ENCODE results near the gene GSE1. TPM values are rescaled to one million over a fixed set of nuclear protein-coding genes. Genes with fewer than 3 reads are reported as not detected.

Gene GSE1
- total and polyA plus RNA-seq, 2 of the 13 experiments (the other 11 are each of a cell fraction or from before 2014, with no cell fraction given): 16.1 to 31.2 TPM

DNA sequence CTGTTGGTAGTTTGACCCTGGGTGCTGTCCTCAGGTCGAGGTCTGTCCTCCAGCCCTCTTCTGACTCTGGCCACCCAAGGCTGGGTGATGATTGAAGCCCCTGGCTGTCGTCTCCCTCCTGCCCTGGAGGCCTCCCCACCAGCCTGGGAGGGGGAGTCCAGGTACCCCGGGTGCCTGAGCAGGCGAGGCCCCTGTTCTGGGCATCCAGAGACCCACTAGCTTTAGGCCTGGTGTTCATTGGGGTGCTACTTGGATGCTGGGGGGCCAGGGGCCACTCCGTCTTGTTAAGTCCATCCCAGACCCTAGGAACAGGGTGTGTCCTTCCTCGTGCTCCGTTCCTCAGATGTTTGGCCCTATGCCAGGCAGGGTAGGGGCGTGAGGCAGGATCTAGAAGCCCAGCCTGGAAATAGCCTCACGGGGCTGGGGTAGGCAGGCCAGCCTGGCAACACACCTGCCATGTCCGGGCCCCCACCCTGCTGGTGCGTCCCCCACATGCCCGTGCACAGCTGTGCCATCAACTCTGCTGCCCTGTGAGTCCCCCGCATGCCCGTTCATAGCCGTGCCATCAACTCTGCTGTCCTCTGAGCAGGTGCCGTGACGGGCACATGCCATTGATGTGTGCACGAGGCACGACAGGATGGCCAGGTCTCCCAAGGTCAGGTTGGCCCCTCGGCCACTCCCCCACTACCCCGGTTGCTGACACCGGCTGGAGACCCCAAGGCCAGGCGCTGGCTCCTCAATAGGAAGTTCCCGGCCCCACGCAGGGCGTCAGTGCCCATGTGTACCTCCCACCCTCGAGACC is 38.7 kb downstream of the GSE1 start (continued):
- no peak for TF ChIP-seq AKNA (CRISPR knock-in tag; IDR thresholded peaks at IDR 0.05; ENCODE audit: borderline replicate concordance)
- TF ChIP-seq RARG (CRISPR knock-in tag; IDR thresholded peaks at IDR 0.05; ENCODE audit: low read depth): no peak
- TF ChIP-seq SETDB1 (CRISPR knock-in tag; IDR thresholded peaks at IDR 0.05; ENCODE audit: borderline replicate concordance): no peak
- no peak for TF ChIP-seq MIXL1 (CRISPR knock-in tag; IDR thresholded peaks at IDR 0.05)
- no peak for TF ChIP-seq ZNF101 (CRISPR knock-in tag; IDR thresholded peaks at IDR 0.05; ENCODE audit: borderline replicate concordance, low read depth)
- TF ChIP-seq NCOA5 (CRISPR knock-in tag; IDR thresholded peaks at IDR 0.05): no peak
- no peak for TF ChIP-seq NFE2 (CRISPR knock-in tag; IDR thresholded peaks at IDR 0.05)
- no peak for TF ChIP-seq ZNF781 (CRISPR knock-in tag; IDR thresholded peaks at IDR 0.05; ENCODE audit: borderline replicate concordance, not compliant biosample characterization)
- TF ChIP-seq REL (CRISPR knock-in tag; conservative IDR thresholded peaks at IDR 0.05): no peak
- no peak for TF ChIP-seq MIER3 (CRISPR knock-in tag; IDR thresholded peaks at IDR 0.05; ENCODE audit: borderline replicate concordance)
- no peak for TF ChIP-seq TCF7L2 (IDR thresholded peaks at IDR 0.05; ENCODE audit: low read depth, low read length)
- no peak for TF ChIP-seq ZBTB14 (CRISPR knock-in tag; IDR thresholded peaks at IDR 0.05)
- no peak for TF ChIP-seq NONO (IDR thresholded peaks at IDR 0.05)
- peak; percentile 58; the same call in 1 of the 2 replicates for TF ChIP-seq NONO (CRISPR knock-in tag; conservative IDR thresholded peaks at IDR 0.05)
- TF ChIP-seq HOXD1 (CRISPR knock-in tag; IDR thresholded peaks at IDR 0.05): no peak
- no peak for TF ChIP-seq ISL2 (CRISPR knock-in tag; IDR thresholded peaks at IDR 0.05)
- no peak for TF ChIP-seq ZNF691 (CRISPR knock-in tag; IDR thresholded peaks at IDR 0.05; ENCODE audit: borderline replicate concordance, low read depth)
